SK-N-SH treated with all-trans-retinoic acid at 6 μM for 48 hours (cell line): ENCODE results near the gene KLHL42.
"Not testable (repeated sequence)": the region's sequence is repeated elsewhere in the genome, so short reads cannot be mapped to it uniquely, and the experiment has no call there.

Source experiments
- ATAC-seq: fragments of 200-7000 bp; cut with Tn5 transposase; 3 replicates; pipeline ENCODE4 v1.9.1; 2020; ENCODE audit warnings: mild to moderate bottlenecking, moderate library complexity
- ARNTL ChIP-seq: fragments of 450-650 bp; formaldehyde crosslinking; IDR thresholded peaks from 2 replicates; pipeline ENCODE4 v1.5.0; 2020; ENCODE audit warnings: low read depth, mild to moderate bottlenecking, moderate library complexity, borderline replicate concordance
- BACH2 ChIP-seq: fragments of 250-450 bp; sonication (Bioruptor Pico); IDR thresholded peaks from 2 replicates; pipeline ENCODE4 v1.9.0; 2021; ENCODE audit warnings: mild to moderate bottlenecking, borderline replicate concordance
- CSRNP3 ChIP-seq: fragments of 250-450 bp; sonication (Bioruptor Pico); IDR thresholded peaks from 2 replicates; pipeline ENCODE4 v1.5.1; 2021; ENCODE audit warnings: mild to moderate bottlenecking, moderate library complexity
- ESRRG ChIP-seq: fragments of 250-450 bp; sonication (Bioruptor Pico); IDR thresholded peaks from 2 replicates; pipeline ENCODE4 v1.6.1; 2021; ENCODE audit warnings: mild to moderate bottlenecking
- GLIS3 ChIP-seq: fragments of 250-450 bp; sonication (Bioruptor Pico); IDR thresholded peaks from 2 replicates; pipeline ENCODE4 v1.5.0; 2020; ENCODE audit warnings: mild to moderate bottlenecking, moderate library complexity
- ISL1 ChIP-seq: fragments of 250-450 bp; sonication (Bioruptor Pico); IDR thresholded peaks from 2 replicates; pipeline ENCODE4 v2.1.2; 2022; ENCODE audit warnings: mild to moderate bottlenecking, moderate library complexity
- OSR1 ChIP-seq: fragments of 250-450 bp; sonication (Bioruptor Pico); IDR thresholded peaks from 2 replicates; pipeline ENCODE4 v1.8.0; 2022; ENCODE audit warnings: moderate library complexity, mild to moderate bottlenecking, inconsistent platforms
- PATZ1 ChIP-seq: fragments of 250-450 bp; sonication (Bioruptor Pico); IDR thresholded peaks from 2 replicates; pipeline ENCODE4 v1.8.0; 2020; ENCODE audit warnings: mild to moderate bottlenecking, moderate library complexity, borderline replicate concordance
- PPARA ChIP-seq: fragments of 250-450 bp; sonication (Bioruptor Pico); IDR thresholded peaks from 2 replicates; pipeline ENCODE4 v1.5.0; 2020; ENCODE audit warnings: mild to moderate bottlenecking, borderline replicate concordance
- RARB ChIP-seq: fragments of 250-450 bp; sonication (Bioruptor Pico); IDR thresholded peaks from 2 replicates; pipeline ENCODE4 v1.8.0; 2021; ENCODE audit warnings: mild to moderate bottlenecking, moderate library complexity
- SNAI2 ChIP-seq: fragments of 250-450 bp; sonication (Bioruptor Pico); IDR thresholded peaks from 2 replicates; pipeline ENCODE4 v1.5.0; 2020; ENCODE audit warnings: mild to moderate bottlenecking, moderate library complexity
- TCF4 ChIP-seq: fragments of 250-450 bp; sonication (Bioruptor Pico); IDR thresholded peaks from 2 replicates; pipeline ENCODE4 v1.8.0; 2021; ENCODE audit warnings: mild to moderate bottlenecking, moderate library complexity, borderline replicate concordance
- TOX ChIP-seq: fragments of 250-450 bp; sonication (Bioruptor Pico); IDR thresholded peaks from 2 replicates; pipeline ENCODE4 v1.8.0; 2021; ENCODE audit warnings: mild to moderate bottlenecking, moderate library complexity, borderline replicate concordance
- ZC3H10 ChIP-seq: fragments of 250-450 bp; sonication (Bioruptor Pico); IDR thresholded peaks from 2 replicates; pipeline ENCODE4 v1.5.1; 2021; ENCODE audit warnings: mild to moderate bottlenecking, moderate library complexity
- ZFP3 ChIP-seq: fragments of 250-450 bp; sonication (Bioruptor Pico); IDR thresholded peaks from 2 replicates; pipeline ENCODE4 v1.5.0; 2020; ENCODE audit warnings: mild to moderate bottlenecking, moderate library complexity
- ZNF565 ChIP-seq: fragments of 450-650 bp; formaldehyde crosslinking; conservative IDR thresholded peaks from 2 replicates; pipeline ENCODE4 v1.5.0; 2020; ENCODE audit warnings: low read depth, mild to moderate bottlenecking, moderate library complexity
- ZNF70 ChIP-seq: fragments of 450-650 bp; formaldehyde crosslinking; IDR thresholded peaks from 2 replicates; pipeline ENCODE4 v1.5.0; 2020; ENCODE audit warnings: mild to moderate bottlenecking, moderate library complexity
- ZNF8 ChIP-seq: fragments of 450-650 bp; formaldehyde crosslinking; IDR thresholded peaks from 2 replicates; pipeline ENCODE4 v1.5.0; 2020; ENCODE audit warnings: mild to moderate bottlenecking, moderate library complexity
- TF ChIP-seq, protein P1 (sequence below): fragments of 250-450 bp; sonication (Bioruptor Pico); IDR thresholded peaks from 2 replicates; pipeline ENCODE4 v1.5.0; 2020; ENCODE audit warnings: mild to moderate bottlenecking, moderate library complexity
- TF ChIP-seq, protein P2 (sequence below): fragments of 250-450 bp; sonication (Bioruptor Pico); IDR thresholded peaks from 2 replicates; pipeline ENCODE4 v1.8.0; 2021; ENCODE audit warnings: low read depth, mild to moderate bottlenecking, moderate library complexity, borderline replicate concordance

Gene KLHL42

DNA sequence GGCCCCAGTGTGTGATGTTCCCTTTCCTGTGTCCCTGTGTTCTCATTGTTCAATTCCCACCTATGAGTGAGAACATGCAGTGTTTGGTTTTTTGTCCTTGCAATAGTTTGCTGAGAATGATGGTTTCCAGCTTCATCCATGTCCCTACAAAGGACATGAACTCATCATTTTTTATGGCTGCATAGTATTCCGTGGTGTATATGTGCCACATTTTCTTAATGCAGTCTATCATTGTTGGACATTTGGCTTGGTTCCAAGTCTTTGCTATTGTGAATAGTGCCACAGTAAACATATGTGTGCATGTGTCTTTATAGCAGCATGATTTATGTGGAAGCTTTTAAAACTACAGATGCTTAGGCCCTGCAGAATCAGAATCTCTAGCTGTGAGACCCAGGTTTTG is 34.3 kb upstream of the KLHL42 start:
- ATAC-seq, result not testable (repeated sequence)
- peak; percentile 62 for TF ChIP-seq ZNF8 (CRISPR knock-in tag)

GRCh38 chr12:27747111-27747820 is 32.8 kb upstream of the KLHL42 start:
- no peak for ATAC-seq
- no peak for TF ChIP-seq ESRRG (CRISPR knock-in tag)
- TF ChIP-seq, protein P1, sequence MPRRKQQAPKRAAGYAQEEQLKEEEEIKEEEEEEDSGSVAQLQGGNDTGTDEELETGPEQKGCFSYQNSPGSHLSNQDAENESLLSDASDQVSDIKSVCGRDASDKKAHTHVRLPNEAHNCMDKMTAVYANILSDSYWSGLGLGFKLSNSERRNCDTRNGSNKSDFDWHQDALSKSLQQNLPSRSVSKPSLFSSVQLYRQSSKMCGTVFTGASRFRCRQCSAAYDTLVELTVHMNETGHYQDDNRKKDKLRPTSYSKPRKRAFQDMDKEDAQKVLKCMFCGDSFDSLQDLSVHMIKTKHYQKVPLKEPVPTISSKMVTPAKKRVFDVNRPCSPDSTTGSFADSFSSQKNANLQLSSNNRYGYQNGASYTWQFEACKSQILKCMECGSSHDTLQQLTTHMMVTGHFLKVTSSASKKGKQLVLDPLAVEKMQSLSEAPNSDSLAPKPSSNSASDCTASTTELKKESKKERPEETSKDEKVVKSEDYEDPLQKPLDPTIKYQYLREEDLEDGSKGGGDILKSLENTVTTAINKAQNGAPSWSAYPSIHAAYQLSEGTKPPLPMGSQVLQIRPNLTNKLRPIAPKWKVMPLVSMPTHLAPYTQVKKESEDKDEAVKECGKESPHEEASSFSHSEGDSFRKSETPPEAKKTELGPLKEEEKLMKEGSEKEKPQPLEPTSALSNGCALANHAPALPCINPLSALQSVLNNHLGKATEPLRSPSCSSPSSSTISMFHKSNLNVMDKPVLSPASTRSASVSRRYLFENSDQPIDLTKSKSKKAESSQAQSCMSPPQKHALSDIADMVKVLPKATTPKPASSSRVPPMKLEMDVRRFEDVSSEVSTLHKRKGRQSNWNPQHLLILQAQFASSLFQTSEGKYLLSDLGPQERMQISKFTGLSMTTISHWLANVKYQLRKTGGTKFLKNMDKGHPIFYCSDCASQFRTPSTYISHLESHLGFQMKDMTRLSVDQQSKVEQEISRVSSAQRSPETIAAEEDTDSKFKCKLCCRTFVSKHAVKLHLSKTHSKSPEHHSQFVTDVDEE, result no peak
- no peak for TF ChIP-seq TCF4
- no peak for TF ChIP-seq ISL1 (CRISPR knock-in tag)
- TF ChIP-seq PPARA (CRISPR knock-in tag), result no peak
- TF ChIP-seq ARNTL (CRISPR knock-in tag), result no peak
- TF ChIP-seq ZC3H10 (CRISPR knock-in tag), result no peak
- no peak for TF ChIP-seq ZNF70
- no peak for TF ChIP-seq PATZ1 (CRISPR knock-in tag)
- TF ChIP-seq GLIS3 (CRISPR knock-in tag), result no peak
- TF ChIP-seq BACH2 (CRISPR knock-in tag), result no peak
- TF ChIP-seq RARB (CRISPR knock-in tag), result no peak
- TF ChIP-seq, protein P2, sequence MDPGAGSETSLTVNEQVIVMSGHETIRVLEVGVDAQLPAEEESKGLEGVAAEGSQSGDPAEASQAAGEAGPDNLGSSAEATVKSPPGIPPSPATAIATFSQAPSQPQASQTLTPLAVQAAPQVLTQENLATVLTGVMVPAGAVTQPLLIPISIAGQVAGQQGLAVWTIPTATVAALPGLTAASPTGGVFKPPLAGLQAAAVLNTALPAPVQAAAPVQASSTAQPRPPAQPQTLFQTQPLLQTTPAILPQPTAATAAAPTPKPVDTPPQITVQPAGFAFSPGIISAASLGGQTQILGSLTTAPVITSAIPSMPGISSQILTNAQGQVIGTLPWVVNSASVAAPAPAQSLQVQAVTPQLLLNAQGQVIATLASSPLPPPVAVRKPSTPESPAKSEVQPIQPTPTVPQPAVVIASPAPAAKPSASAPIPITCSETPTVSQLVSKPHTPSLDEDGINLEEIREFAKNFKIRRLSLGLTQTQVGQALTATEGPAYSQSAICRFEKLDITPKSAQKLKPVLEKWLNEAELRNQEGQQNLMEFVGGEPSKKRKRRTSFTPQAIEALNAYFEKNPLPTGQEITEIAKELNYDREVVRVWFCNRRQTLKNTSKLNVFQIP (CRISPR knock-in tag), result no peak
- TF ChIP-seq OSR1 (CRISPR knock-in tag), result no peak
- TF ChIP-seq SNAI2 (CRISPR knock-in tag), result no peak
- no peak for TF ChIP-seq ZFP3
- TF ChIP-seq ZNF565 (CRISPR knock-in tag), result no peak
- no peak for TF ChIP-seq TOX (CRISPR knock-in tag)

- no peak for ATAC-seq
These were observed 28.5 kb upstream of the KLHL42 start for GRCh38 chr12:27751386-27752047.

DNA sequence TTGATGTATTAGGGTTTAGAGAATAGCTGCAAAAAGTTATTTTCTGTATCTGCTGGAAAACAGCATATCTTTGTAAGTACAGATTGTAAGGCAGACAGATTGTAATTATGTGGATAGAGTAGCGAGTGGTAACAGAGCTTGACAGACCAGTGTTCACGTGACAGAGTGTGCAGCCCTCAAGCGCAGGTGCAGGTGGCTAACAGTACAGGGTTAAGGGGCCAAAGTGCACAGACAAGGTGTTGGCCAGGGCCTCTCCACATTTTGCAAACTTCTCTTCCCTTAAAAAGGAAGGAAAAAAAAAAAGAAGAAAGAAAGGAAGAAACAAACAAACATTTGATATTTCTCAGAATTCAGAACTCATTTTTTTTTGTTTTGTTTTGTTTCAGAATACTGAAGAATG is 25.2 kb upstream of the KLHL42 start:
- ATAC-seq, result no peak
- TF ChIP-seq ZNF8 (CRISPR knock-in tag), result no peak
- TF ChIP-seq PATZ1 (CRISPR knock-in tag), result no peak
- no peak for TF ChIP-seq TCF4
- TF ChIP-seq ZNF70, result no peak
- TF ChIP-seq RARB (CRISPR knock-in tag), result no peak
- TF ChIP-seq OSR1 (CRISPR knock-in tag), result no peak
- no peak for TF ChIP-seq ZC3H10 (CRISPR knock-in tag)
- TF ChIP-seq TOX (CRISPR knock-in tag), result no peak
- no peak for TF ChIP-seq CSRNP3 (CRISPR knock-in tag)
- no peak for TF ChIP-seq ZFP3
- no peak for TF ChIP-seq BACH2 (CRISPR knock-in tag)

More at GRCh38 chr12:27751386-27752047, 28.5 kb upstream of the KLHL42 start:
- TF ChIP-seq OSR1 (CRISPR knock-in tag), result no peak
- TF ChIP-seq, protein P2 (CRISPR knock-in tag), result no peak
